ENCODE data around the gene NDC1. TPM values are rescaled to one million over a fixed set of nuclear protein-coding genes. Genes with fewer than 3 reads are reported as not detected.

The NDC1 gene
- total and polyA plus RNA-seq, 2 experiments from 2014 or later, result 11.7 to 20.5 TPM

GRCh38 chr1:53850082-53850673 lies 12.1 kb upstream of the NDC1 start:
- H3K9me3 ChIP-seq (ENCODE audit: low read depth), result no peaks in the 10 kb centered on the region
- H3K27ac ChIP-seq, result no peak overlapping the region
- H3K4me1 ChIP-seq (ENCODE audit: low read depth), result no peaks in the 10 kb centered on the region
- H3K27me3 ChIP-seq, result no peaks in the 10 kb centered on the region
- no peaks in the 10 kb centered on the region for H3K36me3 ChIP-seq
- no peak overlapping the region for H3K4me3 ChIP-seq
- TF ChIP-seq CTCF (IDR thresholded peaks at IDR 0.05; ENCODE audit: low read depth, low read length), result no peak
- no peak for DNase-seq (ENCODE audit: low read depth in 1 of 2, low spot score in 1 of 2)

GRCh38 chr1:53847980-53848379 lies 9.9 kb upstream of the NDC1 start:
- no peaks in the 10 kb centered on the region for H3K36me3 ChIP-seq
- H3K4me3 ChIP-seq, result no peak overlapping the region
- peak in 1 of 2 donors; percentile 17 for DNase-seq (ENCODE audit: low read depth in 1 of 2, low spot score in 1 of 2)
- no peaks in the 10 kb centered on the region for H3K9me3 ChIP-seq (ENCODE audit: low read depth)
- TF ChIP-seq CTCF (IDR thresholded peaks at IDR 0.05; ENCODE audit: low read depth, low read length), result no peak
- H3K27ac ChIP-seq, result no peak overlapping the region
- H3K4me1 ChIP-seq (ENCODE audit: low read depth), result no peaks in the 10 kb centered on the region
- no peaks in the 10 kb centered on the region for H3K27me3 ChIP-seq

- no peak for DNase-seq (ENCODE audit: low read depth in 1 of 2, low spot score in 1 of 2)
- TF ChIP-seq CTCF (IDR thresholded peaks at IDR 0.05; ENCODE audit: low read depth, low read length), result no peak
- Histone ChIP-seq H3K4me1 (ENCODE audit: low read depth) (no peaks in the 10 kb centered on the region), H3K36me3 (no peaks in the 10 kb centered on the region), H3K4me3 (no peak overlapping the region), H3K27ac (no peak overlapping the region), H3K27me3 (no peaks in the 10 kb centered on the region), H3K9me3 (ENCODE audit: low read depth) (no peaks in the 10 kb centered on the region)
Observed at GRCh38 chr1:53842347-53842746, 4.3 kb upstream of the NDC1 start.

GRCh38 chr1:53838654-53838974 lies 518 bp upstream of the NDC1 start:
- Histone ChIP-seq H3K4me3 (no peak overlapping the region), H3K27ac (peak overlapping the region; percentile 99), H3K4me1 (ENCODE audit: low read depth) (no peaks in the 10 kb centered on the region), H3K9me3 (ENCODE audit: low read depth) (no peaks in the 10 kb centered on the region), H3K27me3 (no peaks in the 10 kb centered on the region), H3K36me3 (no peaks in the 10 kb centered on the region)
- no peak for TF ChIP-seq CTCF (IDR thresholded peaks at IDR 0.05; ENCODE audit: low read depth, low read length)
- DNase-seq (ENCODE audit: low read depth in 1 of 2, low spot score in 1 of 2), result no peak

GRCh38 chr1:53837646-53837923 lies 511 bp downstream of the NDC1 start:
- H3K4me1 ChIP-seq (ENCODE audit: low read depth), result no peaks in the 10 kb centered on the region
- TF ChIP-seq CTCF (IDR thresholded peaks at IDR 0.05; ENCODE audit: low read depth, low read length), result no peak
- H3K9me3 ChIP-seq (ENCODE audit: low read depth), result no peaks in the 10 kb centered on the region
- peak; percentile 1 to 7 for DNase-seq (ENCODE audit: low read depth in 1 of 2, low spot score in 1 of 2)
- peak overlapping the region; percentile 99 for H3K27ac ChIP-seq
- H3K4me3 ChIP-seq, result peak overlapping the region; percentile 48
- H3K36me3 ChIP-seq, result no peaks in the 10 kb centered on the region
- H3K27me3 ChIP-seq, result no peaks in the 10 kb centered on the region

GRCh38 chr1:53835491-53835890 lies 2.6 kb downstream of the NDC1 start:
- Histone ChIP-seq H3K9me3 (ENCODE audit: low read depth) (no peaks in the 10 kb centered on the region), H3K27me3 (no peaks in the 10 kb centered on the region), H3K4me1 (ENCODE audit: low read depth) (no peaks in the 10 kb centered on the region), H3K4me3 (no peak overlapping the region), H3K27ac (no peak overlapping the region), H3K36me3 (no peaks in the 10 kb centered on the region)
- no peak for TF ChIP-seq CTCF (IDR thresholded peaks at IDR 0.05; ENCODE audit: low read depth, low read length)
- DNase-seq (ENCODE audit: low read depth in 1 of 2, low spot score in 1 of 2), result no peak

All from cardiac muscle cell (in vitro differentiated cells and primary cell).